Activated CD8-positive, alpha-beta T cell treated with anti-CD3 and anti-CD28 coated beads, Interleukin-2, amount 10 ng/mL, durations not matched to agents 7 days and 5 days (primary cell): Measurements from ENCODE around the gene ESPN. TPM values are rescaled to one million over a fixed set of nuclear protein-coding genes. Genes with fewer than 3 reads are reported as not detected.

Experiments
- ATAC-seq: fragments of 150-1000 bp; cut with Tn5 transposase; one replicate; pipeline ENCODE4 v1.10.0; 2021; ENCODE audit warnings: moderate library complexity
- CTCF ChIA-PET: fragments of 350-600 bp; sonication (Branson Sonifier 250); formaldehyde crosslinking; loops from one replicate; lab custom pipeline; 2021; ENCODE audit warnings: antibody characterized with exemption; lab: Charles Lee
- POLR2A ChIA-PET: fragments of 350-600 bp; sonication (Branson Sonifier 250); formaldehyde crosslinking; loops from one replicate; lab custom pipeline; 2021; ENCODE audit warnings: antibody characterized with exemption; lab: Charles Lee
- DNase-seq: peaks from one replicate; pipeline ENCODE4 v3.0.0-alpha.2; 2020
- H3K27ac Mint-ChIP-seq: one replicate; pipeline ENCODE4 v1.8.0; 2021; ENCODE audit warnings: mild to moderate bottlenecking, mixed read lengths
- H3K27me3 Mint-ChIP-seq: one replicate; pipeline ENCODE4 v1.8.0; 2021; ENCODE audit warnings: low read depth, mixed read lengths
- H3K36me3 Mint-ChIP-seq: one replicate; pipeline ENCODE4 v1.8.0; 2021; ENCODE audit warnings: low read depth, mixed read lengths
- H3K4me1 Mint-ChIP-seq: one replicate; pipeline ENCODE4 v1.8.0; 2021; ENCODE audit warnings: low read depth, mixed read lengths
- H3K4me3 Mint-ChIP-seq: one replicate; pipeline ENCODE4 v1.8.0; 2021; ENCODE audit warnings: mild to moderate bottlenecking, mixed read lengths
- H3K9me3 Mint-ChIP-seq: one replicate; pipeline ENCODE4 v1.8.0; 2022; ENCODE audit warnings: mixed read lengths; ENCODE audit not compliant: insufficient read depth
- microRNA-seq: library from miRNA; unstranded; fragments of <30 nt; microRNA quantifications from one replicate; pipeline ENCODE4 v1.2.0, GENCODE V29; 2022
- total RNA-seq, 2 experiments: library from RNA; stranded (reverse); gene quantifications; one replicate each; pipeline ENCODE4 v1.2.3, GENCODE V29; 2021

ESPN gene
- total RNA-seq, 2 experiments from 2014 or later = 0.61 to 1.0 TPM

GRCh38 chr1:6510493-6510892 lies 85.9 kb downstream of the ESPN start:
- CTCF ChIA-PET = no interaction called here

More at GRCh38 chr1:6510493-6510892, 85.9 kb downstream of the ESPN start:
- Mint-ChIP-seq H3K36me3 (no peaks in the 10 kb centered on the region), H3K4me3 (no peak overlapping the region), H3K27ac (no peak overlapping the region), H3K9me3 (no peaks in the 10 kb centered on the region), H3K4me1 (peaks cover 3% of the 10 kb centered on the region), H3K27me3 (no peaks in the 10 kb centered on the region)
- no peak for DNase-seq
- no peak for ATAC-seq
- POLR2A ChIA-PET = no interaction called here

Small RNAs within 50 kb of the gene (microRNA-seq; reads per million reads assigned to microRNA genes)
- gene MIR4252 = not detected

Other genes starting within 250 kb of the ESPN start
- under 1 TPM; 0.23 to 0.47 TPM for gene CHD5, start 244.5 kb upstream of the ESPN start, total RNA-seq
- gene RPL22, start 225.2 kb upstream of the ESPN start, total RNA-seq = 100 to 1,000 TPM; 304 to 325 TPM
- 1 to 10 TPM; 1.6 to 2.0 TPM for gene RNF207, start 218.7 kb upstream of the ESPN start, total RNA-seq
- gene ICMT, start 188.8 kb upstream of the ESPN start, total RNA-seq = 10 to 100 TPM; 67.9 to 68.7 TPM
- not detected for gene HES3, start 180.6 kb upstream of the ESPN start, total RNA-seq
- gene GPR153, start 163.7 kb upstream of the ESPN start, total RNA-seq = 1 to 10 TPM in 1 of 2 experiments, under 1 TPM in 1; 0.99 to 1.0 TPM
- 100 to 1,000 TPM in 1 of 2 experiments, 10 to 100 TPM in 1; 97.0 to 102 TPM for gene ACOT7, start 31.0 kb upstream of the ESPN start, total RNA-seq
- under 1 TPM; 0.05 to 0.45 TPM for gene HES2, start 4.9 kb upstream of the ESPN start, total RNA-seq
- 10 to 100 TPM; 47.7 to 55.8 TPM for gene TNFRSF25, start 41.4 kb downstream of the ESPN start, total RNA-seq
- gene PLEKHG5, start 66.9 kb downstream of the ESPN start, total RNA-seq = 1 to 10 TPM; 2.2 to 2.8 TPM
- 10 to 100 TPM; 39.8 to 43.6 TPM for gene NOL9, start 129.7 kb downstream of the ESPN start, total RNA-seq
- gene TAS1R1, start 130.5 kb downstream of the ESPN start, total RNA-seq = not detected
- 10 to 100 TPM; 36.5 to 41.7 TPM for gene ZBTB48, start 155.2 kb downstream of the ESPN start, total RNA-seq
- gene KLHL21, start 178.1 kb downstream of the ESPN start, total RNA-seq = 10 to 100 TPM; 22.8 to 23.0 TPM
- gene PHF13, start 189.0 kb downstream of the ESPN start, total RNA-seq = 10 to 100 TPM; 11.8 to 12.6 TPM
- gene THAP3, start 200.1 kb downstream of the ESPN start, total RNA-seq = 10 to 100 TPM; 19.1 to 20.8 TPM